ENCODE data around the gene LRRN1. TPM values are rescaled to one million over a fixed set of nuclear protein-coding genes. Genes with fewer than 3 reads are reported as not detected.

Gene LRRN1
- polyA plus RNA-seq, 1 donor from 2014 or later, result 24.5 TPM

DNA sequence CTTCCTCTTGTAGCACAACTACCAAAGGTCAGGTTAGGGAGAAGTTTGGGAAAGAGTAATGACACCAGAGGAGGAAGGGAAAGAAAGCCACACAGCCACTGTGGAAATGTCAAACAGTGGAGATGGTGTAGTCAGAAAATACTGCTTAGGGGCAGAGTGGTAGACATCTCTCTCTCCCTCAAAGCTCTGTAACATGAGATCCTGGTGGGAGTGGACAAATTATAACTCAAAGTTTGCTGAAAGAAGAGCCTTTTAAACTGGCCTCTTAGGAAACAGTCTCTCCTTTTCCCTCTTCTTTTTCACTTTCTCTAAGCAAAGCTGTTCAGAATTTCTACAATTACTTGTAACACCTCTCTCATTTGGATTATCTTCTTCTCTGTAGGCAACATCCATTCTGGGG is 55.8 kb downstream of the LRRN1 start:
- Histone ChIP-seq H3K9me3 (ENCODE audit: low read length) (no peaks in the 10 kb centered on the region), H3F3A (ENCODE audit: insufficient read depth, low read length, poor library complexity, severe bottlenecking) (no peaks in the 10 kb centered on the region)
- TF ChIP-seq, protein P1, sequence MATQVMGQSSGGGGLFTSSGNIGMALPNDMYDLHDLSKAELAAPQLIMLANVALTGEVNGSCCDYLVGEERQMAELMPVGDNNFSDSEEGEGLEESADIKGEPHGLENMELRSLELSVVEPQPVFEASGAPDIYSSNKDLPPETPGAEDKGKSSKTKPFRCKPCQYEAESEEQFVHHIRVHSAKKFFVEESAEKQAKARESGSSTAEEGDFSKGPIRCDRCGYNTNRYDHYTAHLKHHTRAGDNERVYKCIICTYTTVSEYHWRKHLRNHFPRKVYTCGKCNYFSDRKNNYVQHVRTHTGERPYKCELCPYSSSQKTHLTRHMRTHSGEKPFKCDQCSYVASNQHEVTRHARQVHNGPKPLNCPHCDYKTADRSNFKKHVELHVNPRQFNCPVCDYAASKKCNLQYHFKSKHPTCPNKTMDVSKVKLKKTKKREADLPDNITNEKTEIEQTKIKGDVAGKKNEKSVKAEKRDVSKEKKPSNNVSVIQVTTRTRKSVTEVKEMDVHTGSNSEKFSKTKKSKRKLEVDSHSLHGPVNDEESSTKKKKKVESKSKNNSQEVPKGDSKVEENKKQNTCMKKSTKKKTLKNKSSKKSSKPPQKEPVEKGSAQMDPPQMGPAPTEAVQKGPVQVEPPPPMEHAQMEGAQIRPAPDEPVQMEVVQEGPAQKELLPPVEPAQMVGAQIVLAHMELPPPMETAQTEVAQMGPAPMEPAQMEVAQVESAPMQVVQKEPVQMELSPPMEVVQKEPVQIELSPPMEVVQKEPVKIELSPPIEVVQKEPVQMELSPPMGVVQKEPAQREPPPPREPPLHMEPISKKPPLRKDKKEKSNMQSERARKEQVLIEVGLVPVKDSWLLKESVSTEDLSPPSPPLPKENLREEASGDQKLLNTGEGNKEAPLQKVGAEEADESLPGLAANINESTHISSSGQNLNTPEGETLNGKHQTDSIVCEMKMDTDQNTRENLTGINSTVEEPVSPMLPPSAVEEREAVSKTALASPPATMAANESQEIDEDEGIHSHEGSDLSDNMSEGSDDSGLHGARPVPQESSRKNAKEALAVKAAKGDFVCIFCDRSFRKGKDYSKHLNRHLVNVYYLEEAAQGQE (IDR thresholded peaks at IDR 0.05; ENCODE audit: borderline replicate concordance), result no peak

GRCh38 chr3:3860235-3860634 is 61.0 kb downstream of the LRRN1 start:
- Histone ChIP-seq H2AFZ (ENCODE audit: low read depth, low read length) (no peak overlapping the region), H3K9me2 (ENCODE audit: insufficient read depth, low read length) (no peaks in the 10 kb centered on the region), H3K27me3 (ENCODE audit: insufficient read depth, low read depth, low read length) (no peaks in the 10 kb centered on the region), H3F3A (ENCODE audit: insufficient read depth, low read length, poor library complexity, severe bottlenecking) (no peaks in the 10 kb centered on the region), H3K9ac (ENCODE audit: low read length) (no peak overlapping the region), H3K4me2 (ENCODE audit: low read length) (no peak overlapping the region), H3K79me2 (replicated peaks; ENCODE audit: insufficient read depth, low read length) (no peaks in the 10 kb centered on the region), H3K4me3 (ENCODE audit: low read length) (no peak overlapping the region), H3K27ac (ENCODE audit: low read length) (no peak overlapping the region), H4K20me1 (ENCODE audit: insufficient read depth) (no peaks in the 10 kb centered on the region), H3K9me3 (ENCODE audit: low read length) (no peaks in the 10 kb centered on the region), H3K36me3 (ENCODE audit: insufficient read depth, low read length) (no peaks in the 10 kb centered on the region)
- TF ChIP-seq RAD21 (conservative IDR thresholded peaks at IDR 0.05) (no peak), CTCF (IDR thresholded peaks at IDR 0.05; ENCODE audit: poor library complexity, severe bottlenecking) (no peak), TAF1 (IDR thresholded peaks at IDR 0.05; ENCODE audit: low read depth) (no peak), MXI1 (conservative IDR thresholded peaks at IDR 0.05; ENCODE audit: poor library complexity, severe bottlenecking) (no peak), EP300 (conservative IDR thresholded peaks at IDR 0.05; ENCODE audit: poor library complexity, severe bottlenecking) (no peak), EZH2 (IDR thresholded peaks at IDR 0.05; ENCODE audit: borderline replicate concordance, insufficient read depth, low read length, poor library complexity, severe bottlenecking) (no peak), SMC3 (conservative IDR thresholded peaks at IDR 0.05; ENCODE audit: poor library complexity) (no peak), POLR2AphosphoS5 (IDR thresholded peaks at IDR 0.05) (no peak)
- TF ChIP-seq, protein P1 (IDR thresholded peaks at IDR 0.05; ENCODE audit: borderline replicate concordance), result no peak

More for the DNA sequence above, 55.8 kb downstream of the LRRN1 start:
- Histone ChIP-seq H3K9me2 (ENCODE audit: insufficient read depth, low read length) (no peaks in the 10 kb centered on the region), H3K79me2 (replicated peaks; ENCODE audit: insufficient read depth, low read length) (no peaks in the 10 kb centered on the region), H3K4me3 (ENCODE audit: low read length) (no peak overlapping the region), H4K20me1 (ENCODE audit: insufficient read depth) (no peaks in the 10 kb centered on the region), H3K36me3 (ENCODE audit: insufficient read depth, low read length) (no peaks in the 10 kb centered on the region), H3K4me2 (ENCODE audit: low read length) (no peak overlapping the region), H2AFZ (ENCODE audit: low read depth, low read length) (no peak overlapping the region), H3K27ac (ENCODE audit: low read length) (no peak overlapping the region), H3K27me3 (ENCODE audit: insufficient read depth, low read depth, low read length) (no peaks in the 10 kb centered on the region), H3K9ac (ENCODE audit: low read length) (no peak overlapping the region)

Measured in neural cell (in vitro differentiated cells).